Cardiac septum (tissue), 1 donor: ENCODE results near the gene NPY2R. TPM values are rescaled to one million over a fixed set of nuclear protein-coding genes. Genes with fewer than 3 reads are reported as not detected.

Experiments
- DNase-seq: peaks from one replicate; pipeline ENCODE4 v3.0.0-alpha.2; 2020; ENCODE audit warnings: low spot score
- intact Hi-C: fragments of 100-400 bp; cut with DNase I; formaldehyde crosslinking; loops from one replicate; pipeline ENCODE4 v1.14.0; 2022
- long read RNA-seq: library from polyadenylated mRNA; unstranded; transcript quantifications from one replicate; pipeline ENCODE4 v2.0.0, GENCODE V29; 2021
- total RNA-seq: library from RNA; stranded (reverse); fragmentation: NEBNext Ultra II Directional; extraction: Animal tissue kit (Norgen Biotek cat#: 25700); gene quantifications from one replicate; pipeline ENCODE4 v1.2.1, GENCODE V29; 2021
- donor health status: DM: no; HTN: no; CAD: no.

NPY2R gene, protein sequence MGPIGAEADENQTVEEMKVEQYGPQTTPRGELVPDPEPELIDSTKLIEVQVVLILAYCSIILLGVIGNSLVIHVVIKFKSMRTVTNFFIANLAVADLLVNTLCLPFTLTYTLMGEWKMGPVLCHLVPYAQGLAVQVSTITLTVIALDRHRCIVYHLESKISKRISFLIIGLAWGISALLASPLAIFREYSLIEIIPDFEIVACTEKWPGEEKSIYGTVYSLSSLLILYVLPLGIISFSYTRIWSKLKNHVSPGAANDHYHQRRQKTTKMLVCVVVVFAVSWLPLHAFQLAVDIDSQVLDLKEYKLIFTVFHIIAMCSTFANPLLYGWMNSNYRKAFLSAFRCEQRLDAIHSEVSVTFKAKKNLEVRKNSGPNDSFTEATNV
- total RNA-seq, result not detected
- long read RNA-seq, result 0 reads

GRCh38 chr4:155208258-155209054 lies at the start of gene NPY2R:
Gene NPY2R, plus strand, starts transcription at chr4:155208636. Its CDS starts 5,304 bp downstream, at chr4:155213940.
- intact Hi-C loops, result no loop called here
- no peak for DNase-seq

GRCh38 chr4:155161357-155161756 lies 47.1 kb upstream of the NPY2R start:
- intact Hi-C loops, result no loop called here
- DNase-seq, result no peak

DNA sequence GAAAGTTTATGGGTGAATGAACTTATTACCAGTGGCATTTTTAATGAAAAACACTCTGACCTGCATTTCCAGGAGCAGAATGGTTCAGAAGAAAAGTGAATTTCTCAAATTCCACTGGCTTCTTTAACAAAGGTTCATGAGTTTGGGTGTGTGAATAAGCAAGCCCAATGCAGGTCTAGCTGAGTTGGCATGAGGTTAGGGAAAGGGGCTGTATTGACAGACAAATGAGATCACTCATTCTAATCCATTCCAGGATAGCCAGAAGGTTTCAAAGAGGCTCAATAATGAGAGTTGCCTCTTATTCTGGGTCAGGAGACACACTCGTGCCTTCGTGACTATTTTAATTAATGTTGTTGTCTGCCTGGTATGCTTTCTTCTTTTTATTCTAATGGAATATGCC lies 43.7 kb upstream of the NPY2R start:
- intact Hi-C loops, result no loop called here
- DNase-seq, result no peak

DNA sequence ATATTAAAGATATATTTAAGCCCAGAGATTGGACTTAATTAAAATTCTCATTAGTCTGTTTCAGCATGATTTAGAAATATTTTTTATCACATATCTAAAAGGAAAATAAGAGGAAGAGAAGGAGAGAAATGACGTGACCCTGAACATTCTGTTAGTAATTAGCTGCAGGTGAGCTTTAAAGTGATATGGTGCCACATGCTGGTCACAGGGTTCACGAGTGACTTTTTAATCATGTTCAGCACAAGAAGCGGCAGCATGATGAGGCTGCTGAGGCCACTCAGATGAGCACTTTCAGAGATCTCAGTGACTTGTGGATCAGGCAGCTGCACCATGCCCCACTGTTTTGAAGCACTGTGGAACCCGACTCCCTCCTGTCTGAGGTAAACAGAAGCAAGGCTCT lies 37.9 kb upstream of the NPY2R start:
- intact Hi-C loops, result no loop called here
- no peak for DNase-seq

GRCh38 chr4:155173371-155173770 lies 35.1 kb upstream of the NPY2R start:
- intact Hi-C loops, result no loop called here
- DNase-seq, result no peak

- no peak for DNase-seq
- intact Hi-C loops, result no loop called here
Observed at GRCh38 chr4:155174668-155175067, 33.8 kb upstream of the NPY2R start.

DNA sequence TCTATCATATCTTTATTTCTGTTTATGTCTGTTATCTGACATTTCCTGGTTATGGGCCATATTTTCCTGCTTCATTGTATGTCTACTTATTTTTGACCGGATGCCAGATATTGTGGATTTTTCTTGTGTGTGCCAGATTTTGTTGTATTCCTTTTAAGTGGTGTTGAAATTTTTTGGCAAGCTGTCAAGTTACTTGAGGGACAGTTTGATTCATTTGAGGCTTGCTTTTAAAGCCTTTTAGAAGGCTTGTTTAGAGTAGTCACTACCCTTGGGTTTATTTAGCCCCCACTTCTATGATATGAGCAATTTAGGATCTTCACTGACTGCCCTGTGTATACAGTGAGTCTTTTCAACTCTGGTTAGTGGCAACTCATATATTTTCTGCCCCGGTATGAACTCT lies 29.2 kb upstream of the NPY2R start:
- intact Hi-C loops, result no loop called here
- no peak for DNase-seq

DNA sequence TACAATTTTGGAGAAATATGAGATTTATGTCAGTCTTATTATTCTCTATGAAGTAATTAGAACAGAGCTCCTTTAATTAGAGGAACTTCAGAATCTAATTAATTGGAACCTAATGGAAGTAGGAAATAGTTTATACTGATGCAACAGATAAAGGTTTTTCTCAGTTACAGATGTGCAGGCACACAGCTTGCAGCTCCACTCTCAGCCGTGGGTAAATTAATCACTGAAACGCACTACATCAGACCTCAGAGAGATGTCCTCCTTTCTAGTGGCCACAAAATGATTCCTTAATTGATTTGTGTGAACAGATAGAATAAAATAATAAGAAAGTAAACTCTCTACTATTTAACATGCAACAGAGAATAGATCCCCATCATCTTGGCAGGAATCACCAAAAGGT lies 21.5 kb upstream of the NPY2R start:
- intact Hi-C loops, result no loop called here
- no peak for DNase-seq

DNA sequence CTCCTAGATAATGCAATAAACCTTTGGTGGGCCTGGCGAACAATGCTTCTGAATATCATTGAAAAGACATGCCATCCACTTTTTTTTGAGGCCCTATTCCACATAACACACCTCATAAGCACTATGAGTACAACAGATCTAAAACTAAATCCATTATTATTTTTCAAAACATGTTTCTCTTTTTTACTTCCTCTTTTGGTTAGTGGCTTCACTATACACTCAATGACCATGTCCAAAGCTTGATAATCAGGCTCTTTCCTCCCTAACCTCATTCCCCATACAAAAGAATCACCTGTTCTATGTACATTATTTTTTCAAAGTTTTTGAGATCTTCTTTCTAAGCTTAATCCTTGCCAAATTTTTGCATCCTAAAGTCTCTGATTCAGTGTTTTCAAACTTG lies 20.4 kb upstream of the NPY2R start:
- intact Hi-C loops, result no loop called here
- DNase-seq, result no peak

GRCh38 chr4:155190099-155190498 lies 18.3 kb upstream of the NPY2R start:
- intact Hi-C loops, result no loop called here
- DNase-seq, result no peak

- intact Hi-C loops, result no loop called here
- DNase-seq, result no peak
Observed at GRCh38 chr4:155197757-155198156, 10.7 kb upstream of the NPY2R start.

- intact Hi-C loops, result no loop called here
- DNase-seq, result no peak
Observed at GRCh38 chr4:155207534-155208257, 740 bp upstream of the NPY2R start.

DNA sequence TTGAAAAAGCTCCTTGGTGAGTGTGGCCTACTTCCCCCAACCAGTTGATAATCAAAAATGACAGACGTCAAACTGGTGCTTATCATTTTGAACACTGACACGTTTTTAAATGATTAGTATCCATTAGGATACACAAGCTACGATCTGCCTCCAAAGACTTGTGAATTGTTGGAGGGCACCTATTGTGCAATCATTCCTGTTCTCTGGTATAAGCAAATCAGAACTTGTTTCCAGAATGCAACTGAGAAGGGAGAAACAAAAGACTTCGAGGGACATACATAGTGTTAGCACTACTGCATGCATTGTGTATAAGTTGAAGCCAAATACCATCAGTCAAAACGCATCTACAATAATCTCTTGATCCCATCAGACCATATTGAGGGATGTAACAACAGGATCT lies 11.6 kb downstream of the NPY2R start:
- intact Hi-C loops, result no loop called here
- DNase-seq, result no peak

- no peak for DNase-seq
- intact Hi-C loops, result no loop called here
Observed at GRCh38 chr4:155227131-155227530, 18.7 kb downstream of the NPY2R start.

DNA sequence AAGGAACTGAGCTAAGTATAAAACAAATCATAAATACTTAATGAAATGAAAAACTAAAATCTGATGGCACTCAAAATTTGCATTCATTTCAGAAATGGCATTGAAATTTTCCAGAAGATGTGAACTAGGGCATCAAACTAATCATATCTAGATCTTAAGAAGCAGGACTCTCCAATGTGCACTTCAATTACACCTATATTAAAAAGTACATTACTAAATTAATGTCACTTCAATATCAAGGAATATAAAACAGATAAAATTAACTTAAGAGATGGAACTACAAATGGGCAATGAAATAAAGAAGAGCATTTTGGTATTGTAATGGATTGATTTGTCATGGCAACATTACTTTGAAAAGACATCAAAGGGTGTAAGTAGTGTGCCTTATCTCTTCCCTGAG lies 20.3 kb downstream of the NPY2R start:
- no peak for DNase-seq
- intact Hi-C loops, result no loop called here

DNA sequence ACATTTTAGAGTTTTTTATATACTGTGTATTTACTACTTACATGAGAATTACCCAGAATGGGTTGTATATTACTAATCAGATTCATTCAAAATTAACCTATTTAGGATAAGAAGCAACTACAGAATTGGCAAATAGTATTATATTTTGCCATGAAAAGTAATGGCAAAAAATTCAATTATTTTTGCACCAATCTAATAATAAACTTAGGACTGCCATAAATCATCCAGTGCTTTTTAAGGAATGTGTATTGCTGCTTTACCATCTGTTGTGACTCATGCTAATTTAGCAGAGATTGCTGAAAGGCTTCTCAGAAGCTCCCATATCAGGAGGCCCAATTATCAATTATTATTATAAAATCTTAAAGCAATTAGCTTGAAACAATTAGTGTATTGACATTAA lies 24.0 kb downstream of the NPY2R start:
- DNase-seq, result no peak
- intact Hi-C loops, result no loop called here

GRCh38 chr4:155234206-155234605 lies 25.8 kb downstream of the NPY2R start:
- no peak for DNase-seq
- intact Hi-C loops, result no loop called here

DNA sequence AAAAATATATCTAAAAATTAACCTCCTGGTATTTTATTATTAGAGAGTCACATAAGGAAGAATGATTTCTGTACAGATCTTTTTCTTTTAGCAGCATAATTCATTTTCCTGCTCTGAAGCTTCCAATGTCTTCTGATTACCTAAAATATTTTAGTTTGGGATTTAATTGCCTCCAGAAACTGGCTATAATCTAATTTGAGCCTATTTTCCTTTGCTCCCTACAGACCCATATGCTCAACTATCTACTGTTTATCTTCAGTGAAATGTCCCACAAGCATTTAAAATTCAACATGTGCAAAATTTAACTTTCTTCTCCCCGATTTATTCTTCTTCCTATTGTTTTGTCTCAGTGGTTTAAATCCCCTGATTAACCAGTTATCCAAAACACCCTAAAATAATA lies 29.1 kb downstream of the NPY2R start:
- no peak for DNase-seq
- intact Hi-C loops, result no loop called here

DNA sequence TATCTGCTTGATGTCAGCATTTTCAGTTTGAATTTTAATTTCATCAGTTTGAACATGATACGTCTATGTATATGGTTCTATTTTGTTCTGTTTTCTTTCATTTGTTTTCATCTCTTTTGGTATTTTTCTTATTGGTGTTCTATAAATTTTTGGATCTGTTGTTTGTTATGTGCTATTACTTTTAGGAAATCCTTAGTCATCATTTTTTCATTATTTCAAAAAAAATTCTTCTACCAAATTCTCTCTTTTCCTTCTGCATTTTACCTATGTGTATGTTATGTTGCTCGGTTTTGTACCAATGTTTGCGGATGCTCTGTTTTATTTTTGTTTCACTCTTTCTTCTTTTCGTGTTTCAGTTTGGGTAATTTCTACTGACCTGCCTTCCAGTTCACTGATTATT lies 32.8 kb downstream of the NPY2R start:
- intact Hi-C loops, result no loop called here
- DNase-seq, result no peak

GRCh38 chr4:155241664-155242063 lies 33.2 kb downstream of the NPY2R start:
- intact Hi-C loops, result no loop called here
- DNase-seq, result no peak
